Measurements from ENCODE around the gene RAP1GAP2. TPM values are rescaled to one million over a fixed set of nuclear protein-coding genes. Genes with fewer than 3 reads are reported as not detected.

The RAP1GAP2 gene
- total RNA-seq, 1 donor from 2014 or later, result 3.8 TPM

- Mint-ChIP-seq H3K9me3 (no peaks in the 10 kb centered on the region), H3K27ac (no peak overlapping the region), H3K4me3 (no peak overlapping the region), H3K36me3 (no peaks in the 10 kb centered on the region), H3K4me1 (no peaks in the 10 kb centered on the region), H3K27me3 (ENCODE audit: insufficient read depth, low read depth) (peaks cover 12% of the 10 kb centered on the region)
- no peaks in the 10 kb centered on the region for H3K79me2 ChIP-seq (ENCODE audit: low read depth)
- no peak overlapping the region for H3K27ac ChIP-seq
- H3K4me1 ChIP-seq, result no peaks in the 10 kb centered on the region
- TF ChIP-seq EZH2 (IDR thresholded peaks at IDR 0.05) (no peak), CTCF (IDR thresholded peaks at IDR 0.05) (no peak), EZH2phosphoT487 (IDR thresholded peaks at IDR 0.05) (no peak)
- no peaks in the 10 kb centered on the region for H4K20me1 ChIP-seq (ENCODE audit: low read depth)
- H3F3A ChIP-seq (ENCODE audit: low read depth), result no peaks in the 10 kb centered on the region
- H3K27me3 ChIP-seq, result no peaks in the 10 kb centered on the region
- no peak overlapping the region for H3K9ac ChIP-seq
- H3K4me2 ChIP-seq, result no peak overlapping the region
- H3K4me3 ChIP-seq, result no peak overlapping the region
- no peak overlapping the region for H2AFZ ChIP-seq (replicated peaks)
- no peaks in the 10 kb centered on the region for H3K9me3 ChIP-seq (ENCODE audit: low read depth)
- no peaks in the 10 kb centered on the region for H3K36me3 ChIP-seq
- no peak for DNase-seq (ENCODE audit: low spot score)
These were observed 151.8 kb downstream of the RAP1GAP2 start for GRCh38 chr17:2947996-2948550.

GRCh38 chr17:2948721-2949468, 152.7 kb downstream of the RAP1GAP2 start:
- H3K4me1 ChIP-seq, result no peaks in the 10 kb centered on the region
- no peak overlapping the region for H3K27ac ChIP-seq
- Mint-ChIP-seq H3K36me3 (no peaks in the 10 kb centered on the region), H3K4me3 (no peak overlapping the region), H3K4me1 (no peaks in the 10 kb centered on the region), H3K9me3 (no peaks in the 10 kb centered on the region), H3K27me3 (ENCODE audit: insufficient read depth, low read depth) (peaks cover 15% of the 10 kb centered on the region), H3K27ac (no peak overlapping the region)
- DNase-seq (ENCODE audit: low spot score), result no peak
- H3K4me2 ChIP-seq, result no peak overlapping the region
- TF ChIP-seq CTCF (IDR thresholded peaks at IDR 0.05) (no peak), EZH2phosphoT487 (IDR thresholded peaks at IDR 0.05) (no peak), EZH2 (IDR thresholded peaks at IDR 0.05) (no peak)
- no peaks in the 10 kb centered on the region for H3K36me3 ChIP-seq
- H3K9me3 ChIP-seq (ENCODE audit: low read depth), result no peaks in the 10 kb centered on the region
- H2AFZ ChIP-seq (replicated peaks), result no peak overlapping the region
- H3K27me3 ChIP-seq, result no peaks in the 10 kb centered on the region
- no peak overlapping the region for H3K4me3 ChIP-seq
- no peaks in the 10 kb centered on the region for H4K20me1 ChIP-seq (ENCODE audit: low read depth)
- no peaks in the 10 kb centered on the region for H3K79me2 ChIP-seq (ENCODE audit: low read depth)
- H3F3A ChIP-seq (ENCODE audit: low read depth), result no peaks in the 10 kb centered on the region
- no peak overlapping the region for H3K9ac ChIP-seq

GRCh38 chr17:2949469-2950044, 153.3 kb downstream of the RAP1GAP2 start:
- H3K4me3 Mint-ChIP-seq, result no peak overlapping the region
- Histone ChIP-seq H3K36me3 (no peaks in the 10 kb centered on the region), H4K20me1 (ENCODE audit: low read depth) (no peaks in the 10 kb centered on the region), H3K9ac (no peak overlapping the region), H3K4me2 (no peak overlapping the region), H3K4me3 (no peak overlapping the region), H3K27ac (no peak overlapping the region), H3K79me2 (ENCODE audit: low read depth) (no peaks in the 10 kb centered on the region), H3K27me3 (no peaks in the 10 kb centered on the region), H2AFZ (replicated peaks) (no peak overlapping the region), H3F3A (ENCODE audit: low read depth) (no peaks in the 10 kb centered on the region), H3K4me1 (no peaks in the 10 kb centered on the region), H3K9me3 (ENCODE audit: low read depth) (no peaks in the 10 kb centered on the region)
- H3K27me3 Mint-ChIP-seq (ENCODE audit: insufficient read depth, low read depth), result peaks cover 15% of the 10 kb centered on the region
- no peaks in the 10 kb centered on the region for H3K9me3 Mint-ChIP-seq
- TF ChIP-seq CTCF (IDR thresholded peaks at IDR 0.05) (no peak), EZH2phosphoT487 (IDR thresholded peaks at IDR 0.05) (no peak), EZH2 (IDR thresholded peaks at IDR 0.05) (no peak)
- no peak overlapping the region for H3K27ac Mint-ChIP-seq
- no peaks in the 10 kb centered on the region for H3K36me3 Mint-ChIP-seq
- no peaks in the 10 kb centered on the region for H3K4me1 Mint-ChIP-seq
- DNase-seq (ENCODE audit: low spot score), result no peak

Data from neural progenitor cell (in vitro differentiated cells).